GM10847 (cell line): ENCODE results near the gene TPCN2.

Experiments used
- POLR2A ChIP-seq: IDR thresholded peaks from 2 replicates; pipeline ENCODE4 v1.6.1; 2011; ENCODE audit not compliant: insufficient read length; ENCODE audit errors: extremely low read depth

The TPCN2 gene

DNA sequence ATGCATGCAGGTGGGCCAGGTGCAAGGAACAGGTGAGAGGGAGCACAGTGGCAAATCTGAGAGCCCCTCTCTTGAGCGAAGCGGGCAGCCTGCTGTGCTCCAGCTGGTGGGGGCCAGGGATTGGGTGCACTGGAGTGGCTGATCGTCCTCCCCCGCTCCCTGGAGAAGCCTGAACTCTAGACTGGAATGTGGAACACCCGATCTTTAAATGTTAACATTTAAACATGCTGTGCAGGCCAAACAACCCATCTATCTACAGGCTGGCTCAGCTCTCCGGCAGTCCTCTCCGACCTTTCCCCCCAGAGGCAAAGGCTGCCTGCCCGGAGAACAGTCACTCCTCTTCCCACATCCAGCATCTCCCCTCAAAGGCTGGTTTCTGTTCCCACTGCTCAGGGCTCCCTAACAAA is 40.8 kb upstream of the TPCN2 start:
- no peak for TF ChIP-seq POLR2A

DNA sequence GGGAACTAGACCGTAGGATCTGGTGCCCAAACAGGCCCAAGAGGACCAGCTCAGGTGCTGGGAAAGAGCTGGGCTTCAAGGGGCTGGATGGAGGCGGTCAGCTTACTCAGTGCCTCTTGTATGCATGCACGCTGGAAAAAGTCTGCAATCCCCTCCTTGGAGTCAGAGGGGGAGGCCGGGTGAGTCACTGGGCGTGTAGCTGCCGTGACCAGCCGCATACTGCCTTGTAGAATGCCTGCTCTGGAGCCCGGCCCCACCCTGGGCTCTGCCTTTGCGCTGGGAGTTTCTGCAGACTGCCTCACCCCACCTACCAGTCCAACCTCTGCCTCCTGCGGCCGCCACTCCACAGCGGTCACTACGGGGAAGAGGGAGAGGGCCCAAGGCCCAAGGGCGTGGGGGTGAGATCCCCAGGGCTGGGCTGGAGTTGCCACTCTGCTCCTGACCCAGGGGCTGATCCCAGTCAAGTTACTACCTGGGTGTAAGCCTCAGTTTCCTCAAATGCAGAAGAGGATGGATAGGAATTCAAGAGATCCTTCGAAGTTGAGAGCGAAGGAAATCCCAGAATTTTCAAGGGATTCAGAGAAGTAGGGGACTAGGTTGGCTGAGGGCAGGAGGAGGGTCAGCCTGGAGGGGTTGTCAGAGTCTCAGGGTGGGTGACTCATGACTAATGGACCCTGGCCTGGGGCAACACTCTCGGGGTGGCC is 39.8 kb upstream of the TPCN2 start:
- no peak for TF ChIP-seq POLR2A

DNA sequence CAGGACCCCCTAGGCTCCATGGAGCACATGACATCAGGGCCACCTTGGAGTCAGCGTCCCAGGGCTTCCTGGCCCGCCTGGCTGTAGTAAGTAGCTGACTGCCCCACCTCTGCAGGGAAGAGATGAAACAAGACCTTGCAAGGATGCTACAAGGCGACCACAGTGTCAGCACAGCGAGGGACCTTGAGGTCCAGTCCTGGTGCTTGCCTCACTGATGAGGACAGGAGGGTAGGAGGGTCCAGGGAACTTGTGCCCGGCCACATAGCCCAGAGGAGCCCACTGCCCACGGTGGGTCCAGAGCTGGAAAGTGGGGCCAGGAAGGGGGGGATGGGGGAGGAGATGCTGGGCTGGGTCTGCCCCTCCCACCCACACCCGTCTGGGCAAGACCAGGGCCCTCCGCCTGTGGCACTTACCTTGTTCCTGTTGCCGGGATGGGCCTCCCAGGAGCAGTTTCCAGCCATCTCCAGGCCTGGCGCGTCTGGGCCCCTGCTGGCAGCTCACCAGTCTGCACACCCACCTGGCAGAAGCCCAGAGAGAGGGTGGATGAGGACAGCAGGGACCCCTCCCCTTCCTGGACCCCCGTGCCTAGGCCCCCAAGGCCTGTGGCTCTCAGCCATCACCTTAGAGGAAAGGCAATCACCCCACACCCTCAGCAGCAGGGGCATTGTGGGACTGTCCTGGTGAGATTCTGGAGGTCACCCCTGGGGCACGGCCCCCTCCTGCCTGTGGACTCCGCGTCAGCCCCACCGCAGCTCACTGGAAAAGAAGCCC is 39.1 kb upstream of the TPCN2 start:
- no peak for TF ChIP-seq POLR2A

GRCh38 chr11:69010361-69010891 is 38.3 kb upstream of the TPCN2 start:
- TF ChIP-seq POLR2A, result no peak

DNA sequence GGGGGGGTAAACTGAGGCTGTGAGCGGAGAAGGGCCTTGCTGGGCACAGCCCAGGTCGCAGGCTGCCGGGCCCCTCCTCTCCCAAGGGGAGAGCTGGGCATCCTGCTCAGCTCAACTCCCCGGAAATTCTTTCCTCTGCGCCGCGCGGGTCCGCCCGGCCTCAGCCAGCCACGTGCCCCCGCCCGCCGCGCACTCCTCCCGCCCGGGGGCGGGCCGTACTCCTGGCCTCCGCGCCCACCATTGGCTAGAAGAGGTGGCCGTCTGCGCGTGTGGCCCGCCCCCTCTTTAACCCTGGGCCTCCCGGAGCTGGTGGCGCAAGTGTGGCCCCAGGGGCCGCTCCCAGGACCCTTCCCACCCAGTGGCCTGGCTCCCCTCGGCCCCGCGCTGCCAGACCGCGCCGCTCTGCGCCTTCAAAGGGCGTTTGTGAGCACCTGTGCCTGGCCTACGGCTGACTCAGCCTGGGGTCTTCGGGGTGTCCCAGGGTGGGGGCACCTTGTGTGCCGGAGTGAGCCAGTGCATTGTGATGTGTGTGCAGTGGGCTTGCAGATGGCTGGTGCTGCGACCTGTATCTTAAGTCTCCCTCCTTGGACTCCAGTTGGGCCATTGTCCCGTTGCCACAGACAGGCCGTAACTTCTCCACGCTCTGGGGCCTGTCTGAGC is 37.6 kb upstream of the TPCN2 start:
- no peak for TF ChIP-seq POLR2A

- no peak for TF ChIP-seq POLR2A
Measured at GRCh38 chr11:69011624-69012091, 37.1 kb upstream of the TPCN2 start.

DNA sequence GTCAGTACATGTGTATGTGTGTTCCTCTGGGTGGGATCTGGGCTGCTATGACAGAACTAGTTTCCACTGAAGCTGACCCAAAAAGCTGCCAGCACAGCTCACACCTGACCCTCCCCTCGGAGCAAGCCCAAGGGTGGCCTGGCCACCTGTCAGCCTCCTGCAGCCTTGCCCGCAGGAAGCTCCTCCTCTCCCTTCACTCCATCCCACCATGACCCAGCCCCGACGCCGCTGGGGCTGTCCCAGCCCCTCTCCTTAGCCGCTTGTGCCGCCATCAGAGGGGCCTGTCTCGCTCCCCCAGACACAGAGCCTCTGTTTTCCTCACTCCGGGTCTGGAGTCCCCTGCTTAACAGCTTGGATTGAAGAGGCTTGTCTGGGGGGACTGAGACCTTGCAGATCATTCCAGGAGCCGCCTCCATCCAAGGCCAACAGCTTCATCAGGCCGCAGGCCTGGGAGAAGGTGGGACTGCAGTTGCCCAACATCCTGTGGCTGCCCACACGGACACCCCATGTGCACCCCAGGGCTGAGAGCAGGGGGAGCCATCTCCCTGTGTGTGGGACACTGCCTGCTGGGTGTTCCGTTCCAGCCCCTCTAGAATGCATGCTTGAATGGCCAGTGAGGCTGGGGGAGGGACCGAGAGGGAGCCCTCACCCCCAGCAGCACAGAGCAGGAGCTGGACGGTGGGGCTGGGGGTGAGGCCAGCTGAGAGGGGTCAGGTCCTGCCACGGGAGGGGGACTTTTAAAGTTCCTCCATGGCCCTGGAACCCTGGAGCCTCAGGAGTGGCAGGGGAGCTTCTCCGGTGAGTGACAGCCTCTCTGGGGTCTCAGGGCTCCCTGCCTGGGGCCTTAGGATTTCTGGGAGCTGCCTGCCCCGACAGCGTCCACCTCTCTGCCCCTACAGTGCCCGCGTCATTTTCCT is 36.4 kb upstream of the TPCN2 start:
- TF ChIP-seq POLR2A, result no peak

DNA sequence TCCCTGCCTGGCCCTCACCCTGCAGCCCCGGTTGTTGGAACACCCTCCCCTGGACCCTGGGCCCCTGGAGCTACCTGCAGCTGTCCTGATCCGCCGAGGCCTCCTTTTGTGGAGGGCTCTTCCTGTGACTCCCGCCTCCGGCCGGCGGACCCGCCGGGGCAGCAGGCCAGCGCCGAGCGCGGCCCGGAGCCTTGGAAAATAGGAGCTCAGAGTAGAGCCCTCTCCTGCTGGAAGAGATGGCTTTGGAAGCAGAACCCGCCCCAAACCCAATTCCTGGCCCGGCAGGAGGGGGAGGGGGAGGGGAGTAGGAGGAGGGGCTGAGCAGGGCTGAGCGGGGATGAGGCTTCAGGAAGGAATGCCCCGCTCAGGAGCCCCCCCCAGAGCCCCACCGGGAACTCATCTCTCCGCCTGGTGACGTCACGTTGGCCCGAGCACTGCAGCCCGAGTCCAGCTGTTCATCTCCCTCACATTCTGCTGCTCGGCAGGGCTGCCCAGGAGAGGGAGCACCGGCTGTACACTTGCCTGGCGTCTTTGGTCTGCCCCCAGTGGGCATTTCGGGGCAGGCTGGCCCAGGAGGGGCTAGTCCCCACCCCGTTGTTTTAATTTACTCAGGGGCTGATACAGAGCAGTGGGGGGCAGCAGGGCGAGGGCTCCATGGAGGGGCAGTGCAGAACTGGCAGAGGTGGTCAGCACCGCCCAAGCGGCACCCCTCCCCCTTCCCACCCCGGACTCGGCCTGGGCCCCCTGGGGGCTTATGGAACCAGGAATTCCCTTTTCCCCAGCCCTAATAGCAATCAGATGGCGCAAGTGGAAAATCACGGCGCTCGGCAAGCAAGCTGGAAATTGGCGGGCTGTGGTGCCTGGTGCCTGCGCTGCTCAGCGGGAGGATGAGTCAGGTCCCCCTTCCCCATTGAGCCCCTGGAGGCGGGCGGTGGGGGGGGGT is 35.5 kb upstream of the TPCN2 start, which contains the start of gene MRGPRF:
Gene MRGPRF, minus strand, starts transcription at position 238 of the 943 bp plus-strand sequence. CDS start 3,345 bp downstream, outside the sequence.
- no peak for TF ChIP-seq POLR2A

- no peak for TF ChIP-seq POLR2A
Measured at GRCh38 chr11:69014084-69014851, 34.5 kb upstream of the TPCN2 start.

DNA sequence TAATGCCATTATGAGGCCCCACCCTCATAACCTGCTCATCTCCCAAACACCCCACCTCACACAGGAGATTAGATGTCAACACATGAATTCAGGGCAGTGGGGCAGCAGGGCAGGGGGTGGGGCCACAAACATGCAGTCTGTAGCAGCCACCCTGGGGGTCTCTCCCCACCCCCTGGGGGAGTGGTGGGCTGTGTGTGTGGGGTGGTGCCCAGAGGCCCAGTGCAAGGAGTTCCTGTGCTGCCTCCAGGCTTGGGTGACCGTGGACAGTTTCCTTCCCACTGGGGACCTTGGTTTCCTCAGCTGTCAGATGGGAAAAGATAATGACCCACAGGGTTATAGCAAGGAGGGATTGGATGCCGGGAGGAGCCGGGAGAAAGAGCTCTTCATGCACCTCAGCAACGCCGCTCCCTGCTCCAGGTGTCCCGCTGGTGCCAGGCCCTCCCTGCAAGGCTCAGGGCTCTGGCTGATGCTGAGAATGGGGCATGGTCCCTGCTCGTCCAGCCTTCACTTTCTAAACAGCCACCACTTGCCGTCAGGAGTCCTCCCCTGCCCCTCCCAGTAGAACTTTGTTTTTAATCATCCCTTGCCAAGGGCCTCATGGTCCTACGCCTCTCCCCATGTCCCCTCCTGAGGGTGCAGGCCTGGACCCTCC is 33.7 kb upstream of the TPCN2 start:
- TF ChIP-seq POLR2A, result no peak

DNA sequence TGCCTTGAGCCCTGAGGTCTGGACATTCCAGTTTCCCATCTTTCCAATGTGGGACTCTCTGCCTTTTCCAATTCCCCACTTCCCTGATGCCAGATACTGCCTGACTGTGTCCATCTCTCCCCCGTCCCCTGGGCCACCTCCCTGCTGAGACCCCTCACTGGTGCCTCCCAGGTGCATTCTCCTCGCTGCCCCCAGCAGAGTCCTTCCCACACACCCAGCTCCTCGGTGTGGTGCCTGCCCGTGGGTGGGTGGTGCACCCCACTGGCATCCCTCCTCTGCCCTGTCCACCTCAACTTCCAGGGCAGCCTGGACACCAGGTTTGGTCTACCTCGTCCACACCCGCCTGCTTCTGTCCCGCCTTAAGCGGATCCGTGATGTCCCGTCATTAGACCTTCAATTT is 30.8 kb upstream of the TPCN2 start:
- no peak for TF ChIP-seq POLR2A

DNA sequence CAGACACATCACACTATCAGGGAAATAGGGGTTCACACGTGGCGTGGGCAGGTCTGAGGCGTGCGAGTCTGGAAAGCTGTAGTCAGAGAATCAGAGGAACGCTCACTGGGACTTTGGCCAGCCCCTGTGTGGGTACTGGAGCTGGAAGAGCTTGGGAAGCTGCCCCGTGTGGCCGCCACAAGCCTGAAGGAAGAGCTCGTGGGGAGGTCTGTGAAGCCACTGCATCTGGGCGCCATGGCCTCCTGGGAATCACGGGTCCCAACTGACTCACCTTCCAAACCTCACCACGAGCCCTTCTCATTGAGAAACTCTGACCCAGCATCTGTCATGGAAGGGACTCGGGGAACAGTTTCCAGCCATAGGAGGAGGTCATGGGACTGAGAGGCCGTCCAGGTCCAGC is 29.8 kb upstream of the TPCN2 start:
- no peak for TF ChIP-seq POLR2A

DNA sequence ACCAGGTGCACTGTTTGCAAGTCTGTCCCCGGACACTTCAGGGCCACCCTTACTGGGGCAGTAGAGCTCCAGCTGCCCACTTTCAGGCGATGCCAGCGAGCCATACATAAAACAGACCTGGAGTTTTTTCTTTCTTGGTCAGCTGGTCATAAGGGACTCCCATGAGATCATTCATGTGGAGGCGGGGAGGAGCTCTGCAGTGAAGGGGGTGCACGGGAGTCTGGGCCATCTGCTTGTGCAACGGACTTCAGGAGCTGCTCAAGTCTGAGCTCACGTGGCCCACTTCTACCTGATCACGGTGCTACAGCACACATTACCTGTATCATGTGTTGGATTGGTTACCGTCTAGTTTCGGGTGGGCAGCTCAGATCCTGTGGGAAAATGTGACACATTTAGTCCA is 26.5 kb upstream of the TPCN2 start:
- no peak for TF ChIP-seq POLR2A

GRCh38 chr11:69024509-69024908 is 24.2 kb upstream of the TPCN2 start:
- TF ChIP-seq POLR2A, result no peak
